ENCODE measurements around the gene GAREM2.

The GAREM2 gene

DNA sequence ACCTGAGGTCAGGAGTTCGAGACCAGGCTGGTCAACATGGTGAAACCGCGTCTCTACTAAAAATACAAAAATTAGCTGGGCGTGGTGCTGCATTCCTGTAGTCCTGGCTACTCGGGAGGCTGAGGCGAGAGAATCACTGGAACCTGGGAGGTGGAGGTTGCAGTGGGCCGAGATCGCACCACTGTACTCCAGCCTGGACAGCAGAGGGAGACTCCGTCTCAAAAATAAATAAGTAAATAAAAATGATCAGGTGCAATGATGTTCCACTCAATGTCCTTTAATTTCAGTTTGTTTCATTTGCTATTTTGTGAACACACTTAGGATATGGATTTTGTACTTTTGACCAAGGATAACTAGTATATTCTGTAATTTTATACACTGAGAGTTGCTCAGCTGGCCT, 62.2 kb downstream of the GAREM2 start:
- no peak for DNase-seq (ENCODE audit: low read depth in 1 of 2, low spot score in 1 of 2)

DNA sequence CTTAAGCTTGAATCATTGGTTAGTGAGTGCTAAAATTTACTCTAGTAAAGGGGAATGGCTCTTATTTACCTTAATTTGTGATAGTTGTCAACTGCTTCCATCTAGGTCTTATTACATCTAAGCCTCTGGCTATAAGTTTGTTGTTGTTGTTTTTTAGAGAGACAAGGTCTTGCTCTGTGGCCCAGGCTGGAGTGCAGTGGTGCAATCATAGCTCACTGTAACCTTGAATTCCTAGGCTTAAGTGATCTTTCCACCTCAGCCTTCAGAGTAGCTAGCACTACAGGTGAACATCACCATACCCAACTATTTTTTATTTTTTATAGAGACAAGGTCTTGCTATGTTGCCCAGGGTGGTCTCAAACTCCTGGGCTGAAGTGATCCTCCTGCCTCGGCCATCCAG, 65.0 kb downstream of the GAREM2 start:
- no peak for DNase-seq (ENCODE audit: low read depth in 1 of 2, low spot score in 1 of 2)

DNA sequence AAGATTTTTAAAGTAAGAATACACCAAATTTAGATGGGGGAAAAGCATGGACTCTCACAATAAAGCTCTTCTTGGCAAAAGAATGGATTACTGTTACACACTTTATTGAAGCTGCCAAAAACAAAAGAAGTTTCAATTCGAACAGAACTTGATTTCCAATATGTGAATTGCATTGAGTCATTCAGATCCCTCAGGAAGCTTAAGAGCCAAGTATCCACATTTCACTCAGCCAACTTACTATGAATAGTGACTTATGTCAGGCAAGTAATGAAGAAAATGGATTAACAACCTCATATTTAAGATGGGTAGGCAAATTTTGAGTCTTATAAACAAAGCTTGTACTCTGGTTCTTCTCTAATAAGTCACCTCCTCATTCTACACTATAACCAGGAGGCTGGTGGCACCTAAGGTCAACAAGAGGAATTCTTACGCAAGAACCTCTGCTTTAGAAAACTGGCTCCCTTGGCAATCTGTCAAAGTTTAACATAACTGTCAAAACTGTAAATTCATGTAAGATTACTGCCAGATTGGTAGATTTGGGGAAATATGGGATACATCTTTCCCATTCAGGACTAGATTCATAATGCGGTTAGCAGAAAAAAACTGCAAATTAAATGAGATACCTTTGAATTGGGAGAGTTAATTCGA, 65.5 kb downstream of the GAREM2 start:
- no peak for DNase-seq (ENCODE audit: low read depth in 1 of 2, low spot score in 1 of 2)
